MM.1S (cell line): ENCODE measurements around the gene MAML3.

Source experiments
- DNase-seq: peaks from one replicate; pipeline ENCODE4 v3.0.0-alpha.2; 2015
- H2AFZ ChIP-seq: fragments of 300-600 bp; sonication (generic); 2 replicates; pipeline ENCODE4 v1.6.0; 2016; ENCODE audit warnings: antibody characterized with exemption, low read length
- H3F3A ChIP-seq: fragments of 300-600 bp; sonication (generic); 2 replicates; pipeline ENCODE4 v1.6.1; 2016; ENCODE audit warnings: mild to moderate bottlenecking, antibody characterized with exemption, low read length, moderate library complexity, mixed read lengths; ENCODE audit not compliant: insufficient read depth
- H3K27ac ChIP-seq: fragments of 300-600 bp; sonication (generic); 2 replicates; pipeline ENCODE4 v1.5.1; 2016; ENCODE audit warnings: mild to moderate bottlenecking, low read length
- H3K27me3 ChIP-seq: fragments of 300-600 bp; sonication (generic); replicated peaks from 2 replicates; pipeline ENCODE4 v1.6.0; 2016; ENCODE audit warnings: low read length; ENCODE audit not compliant: insufficient read depth
- H3K36me3 ChIP-seq: fragments of 300-600 bp; sonication (generic); replicated peaks from 2 replicates; pipeline ENCODE4 v1.6.1; 2016; ENCODE audit warnings: mild to moderate bottlenecking, low read length, mixed read lengths; ENCODE audit not compliant: insufficient read depth
- H3K4me1 ChIP-seq: fragments of 300-600 bp; sonication (generic); 2 replicates; pipeline ENCODE4 v1.6.1; 2016; ENCODE audit warnings: low read length, mixed read lengths
- H3K4me2 ChIP-seq: fragments of 300-600 bp; sonication (generic); 2 replicates; pipeline ENCODE4 v1.6.0; 2016; ENCODE audit warnings: low read depth, low read length
- H3K4me3 ChIP-seq: fragments of 300-600 bp; sonication (generic); 2 replicates; pipeline ENCODE4 v1.5.1; 2016; ENCODE audit warnings: low read length, mixed read lengths
- H3K79me2 ChIP-seq: fragments of 300-600 bp; sonication (generic); 2 replicates; pipeline ENCODE4 v1.6.1; 2016; ENCODE audit warnings: mixed run types, low read length, mixed read lengths
- H3K9ac ChIP-seq: fragments of 300-600 bp; sonication (generic); 2 replicates; pipeline ENCODE4 v1.6.1; 2016; ENCODE audit warnings: low read length, mixed read lengths
- H3K9me2 ChIP-seq: fragments of 300-600 bp; sonication (generic); replicated peaks from 2 replicates; pipeline ENCODE4 v1.6.1; 2016; ENCODE audit warnings: mild to moderate bottlenecking, low read length, mixed read lengths; ENCODE audit not compliant: insufficient read depth
- H3K9me3 ChIP-seq: fragments of 300-600 bp; sonication (generic); replicated peaks from 2 replicates; pipeline ENCODE4 v1.6.1; 2016; ENCODE audit warnings: mild to moderate bottlenecking, low read length, mixed read lengths; ENCODE audit not compliant: insufficient read depth
- H4K20me1 ChIP-seq: fragments of 300-600 bp; sonication (generic); 2 replicates; pipeline ENCODE4 v1.6.1; 2016; ENCODE audit warnings: mild to moderate bottlenecking, low read length, moderate library complexity, mixed read lengths; ENCODE audit not compliant: insufficient read depth
- CTCF ChIP-seq: fragments of 300-600 bp; sonication (generic); IDR thresholded peaks from 2 replicates; pipeline ENCODE4 v1.5.1; 2016; ENCODE audit warnings: antibody characterized with exemption, low read length, mixed read lengths
- EZH2 ChIP-seq: fragments of 300-600 bp; sonication (generic); optimal IDR thresholded peaks from 2 replicates; pipeline ENCODE3; 2017; ENCODE audit warnings: low read depth, mild to moderate bottlenecking, antibody characterized with exemption, low read length, mixed read lengths
- EZH2phosphoT487 ChIP-seq: fragments of 300-600 bp; sonication (generic); IDR thresholded peaks from 2 replicates; pipeline ENCODE4 v1.6.1; 2018; ENCODE audit warnings: antibody characterized with exemption, low read length

The MAML3 gene

GRCh38 chr4:139934708-139935195, 219.2 kb downstream of the MAML3 start:
- no peak overlapping the region for H2AFZ ChIP-seq
- H3K27ac ChIP-seq: no peak overlapping the region
- no peaks in the 10 kb centered on the region for H3K79me2 ChIP-seq
- H3K36me3 ChIP-seq: no peaks in the 10 kb centered on the region
- no peak overlapping the region for H3K9ac ChIP-seq
- TF ChIP-seq EZH2 (no peak), EZH2phosphoT487 (no peak), CTCF (no peak)
- H4K20me1 ChIP-seq: no peaks in the 10 kb centered on the region
- no peaks in the 10 kb centered on the region for H3K9me3 ChIP-seq
- no peaks in the 10 kb centered on the region for H3K4me1 ChIP-seq
- H3K4me3 ChIP-seq: no peak overlapping the region
- H3F3A ChIP-seq: no peaks in the 10 kb centered on the region
- no peak overlapping the region for H3K4me2 ChIP-seq
- H3K27me3 ChIP-seq: no peaks in the 10 kb centered on the region
- no peaks in the 10 kb centered on the region for H3K9me2 ChIP-seq
- no peak for DNase-seq

- no peaks in the 10 kb centered on the region for H3K9me3 ChIP-seq
- H3K79me2 ChIP-seq: no peaks in the 10 kb centered on the region
- H3K9ac ChIP-seq: no peak overlapping the region
- H3K4me1 ChIP-seq: no peaks in the 10 kb centered on the region
- no peak for TF ChIP-seq EZH2phosphoT487
- no peak for TF ChIP-seq CTCF
- TF ChIP-seq EZH2: no peak
- no peak overlapping the region for H3K4me3 ChIP-seq
- no peaks in the 10 kb centered on the region for H4K20me1 ChIP-seq
- no peaks in the 10 kb centered on the region for H3K9me2 ChIP-seq
- no peaks in the 10 kb centered on the region for H3K36me3 ChIP-seq
- H2AFZ ChIP-seq: no peak overlapping the region
- no peak overlapping the region for H3K4me2 ChIP-seq
- no peak overlapping the region for H3K27ac ChIP-seq
- no peak for DNase-seq
- H3K27me3 ChIP-seq: no peaks in the 10 kb centered on the region
- no peaks in the 10 kb centered on the region for H3F3A ChIP-seq
Measured at GRCh38 chr4:139934057-139934707, 219.8 kb downstream of the MAML3 start.

GRCh38 chr4:139933541-139933940, 220.4 kb downstream of the MAML3 start:
- Histone ChIP-seq H3K4me3 (no peak overlapping the region), H3K9me2 (no peaks in the 10 kb centered on the region), H3K9me3 (no peaks in the 10 kb centered on the region), H3F3A (no peaks in the 10 kb centered on the region), H3K4me2 (no peak overlapping the region), H3K27ac (no peak overlapping the region), H4K20me1 (no peaks in the 10 kb centered on the region), H3K36me3 (no peaks in the 10 kb centered on the region), H3K79me2 (no peaks in the 10 kb centered on the region), H3K4me1 (no peaks in the 10 kb centered on the region), H3K27me3 (no peaks in the 10 kb centered on the region), H2AFZ (no peak overlapping the region), H3K9ac (no peak overlapping the region)
- no peak for DNase-seq
- no peak for TF ChIP-seq EZH2
- TF ChIP-seq EZH2phosphoT487: no peak
- TF ChIP-seq CTCF: no peak
